ENCODE measurements around the gene CHRM5.

- TF ChIP-seq, protein P1, sequence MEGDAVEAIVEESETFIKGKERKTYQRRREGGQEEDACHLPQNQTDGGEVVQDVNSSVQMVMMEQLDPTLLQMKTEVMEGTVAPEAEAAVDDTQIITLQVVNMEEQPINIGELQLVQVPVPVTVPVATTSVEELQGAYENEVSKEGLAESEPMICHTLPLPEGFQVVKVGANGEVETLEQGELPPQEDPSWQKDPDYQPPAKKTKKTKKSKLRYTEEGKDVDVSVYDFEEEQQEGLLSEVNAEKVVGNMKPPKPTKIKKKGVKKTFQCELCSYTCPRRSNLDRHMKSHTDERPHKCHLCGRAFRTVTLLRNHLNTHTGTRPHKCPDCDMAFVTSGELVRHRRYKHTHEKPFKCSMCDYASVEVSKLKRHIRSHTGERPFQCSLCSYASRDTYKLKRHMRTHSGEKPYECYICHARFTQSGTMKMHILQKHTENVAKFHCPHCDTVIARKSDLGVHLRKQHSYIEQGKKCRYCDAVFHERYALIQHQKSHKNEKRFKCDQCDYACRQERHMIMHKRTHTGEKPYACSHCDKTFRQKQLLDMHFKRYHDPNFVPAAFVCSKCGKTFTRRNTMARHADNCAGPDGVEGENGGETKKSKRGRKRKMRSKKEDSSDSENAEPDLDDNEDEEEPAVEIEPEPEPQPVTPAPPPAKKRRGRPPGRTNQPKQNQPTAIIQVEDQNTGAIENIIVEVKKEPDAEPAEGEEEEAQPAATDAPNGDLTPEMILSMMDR (IDR thresholded peaks at IDR 0.05), result peak in 1 of 4 experiments; percentile 33
- peak; percentile 56 to 62 for TF ChIP-seq POLR2A (IDR thresholded peaks at IDR 0.05)
Observed at GRCh38 chr15:34101366-34102174, 133.3 kb downstream of the CHRM5 start, which contains the start of the genes EMC7 and PGBD4.

Data from uterus (tissue), 2 donors.